K562 (cell line): Measurements from ENCODE around the gene POMT1. TPM values are rescaled to one million over a fixed set of nuclear protein-coding genes. Genes with fewer than 3 reads are reported as not detected.

Experiments used
- ATAC-seq: fragments of 200-7000 bp; cut with Tn5 transposase; 3 replicates; pipeline ENCODE4 v1.9.1; 2020; ENCODE audit warnings: moderate library complexity
- BruUV-seq: library from RNA; stranded (reverse); fragments of 400-500 nt; replicated peaks from 2 replicates; lab custom pipeline; 2021; lab: Mats Ljungman, UMichigan
- CTCF ChIA-PET: fragments of 300-600 bp; formaldehyde crosslinking; extraction: SDS; loops from one replicate; lab custom pipeline; 2021; ENCODE audit warnings: low intra/inter-chr PET ratio; lab: Yijun Ruan, JAX
- POLR2A ChIA-PET: fragments of 300-600, 350-650 bp; sonication (Branson Sonifier 250); formaldehyde crosslinking; extraction: SDS; loops from one replicate; lab custom pipeline; 2021; ENCODE audit warnings: antibody characterized with exemption, inconsistent platforms; lab: Yijun Ruan, JAX
- DNase-seq, 4 experiments: peaks; one replicate each; pipeline versions ENCODE4 v3.0.0 to v3.0.0-alpha.2; 2011 to 2018; ENCODE audit warnings: low spot score in 3 of 4, mixed read lengths in 3 of 4; ENCODE audit errors: extremely low read depth in 1 of 4
- FAIRE-seq: peaks from 2 replicates; lab custom pipeline; 2011; peaks lifted over from hg19 to GRCh38; lab: Jason Lieb, UNC
- H2AFZ ChIP-seq: 2 replicates; pipeline ENCODE4 v1.6.0; 2011; ENCODE audit warnings: low read depth, low read length, control low read depth, inconsistent platforms
- H3K27ac ChIP-seq: fragments of 200-600 bp; 3 replicates; pipeline ENCODE4 v1.8.0; 2011; ENCODE audit warnings: low read depth, mild to moderate bottlenecking, control low read depth, inconsistent platforms, low read length, moderate library complexity, mixed read lengths; ENCODE audit errors: extremely low read depth
- H3K27me3 ChIP-seq, 2 experiments: fragments of 300-600 bp in 1 of 2; 2 replicates in 1 of 2; 3 replicates in 1 of 2; pipeline versions ENCODE4 v1.6.0 to v1.8.0; 2011; ENCODE audit warnings: inconsistent platforms in 2 of 2, low read length in 2 of 2, mild to moderate bottlenecking in 1 of 2, mixed read lengths in 1 of 2, moderate library complexity in 1 of 2; ENCODE audit not compliant: control insufficient read depth in 2 of 2, insufficient read depth in 2 of 2
- H3K36me3 ChIP-seq: fragments of 300-600 bp; 3 replicates; pipeline ENCODE4 v1.8.0; 2011; ENCODE audit warnings: mild to moderate bottlenecking, low read length, inconsistent platforms; ENCODE audit not compliant: control insufficient read depth, insufficient read depth
- H3K4me1 ChIP-seq, 2 experiments: fragments of 200-600 bp in 1 of 2; replicated peaks in 1 of 2; 2 replicates in 1 of 2; 3 replicates in 1 of 2; pipeline versions ENCODE4 v1.5.1 to v1.8.0; 2011; ENCODE audit warnings: inconsistent platforms in 2 of 2, low read length in 2 of 2, mild to moderate bottlenecking in 1 of 2, mixed read lengths in 1 of 2, moderate library complexity in 1 of 2; ENCODE audit not compliant: control insufficient read depth in 2 of 2, insufficient read depth in 2 of 2
- H3K4me2 ChIP-seq: 2 replicates; pipeline ENCODE4 v1.6.1; 2011; ENCODE audit warnings: low read length, control low read depth, inconsistent platforms, mixed read lengths; ENCODE audit not compliant: insufficient read depth
- H3K4me3 ChIP-seq: fragments of 200-600 bp; sonication (generic), shearing (Covaris generic); 2 replicates; pipeline ENCODE4 v1.5.1; 2016; ENCODE audit warnings: control low read depth, inconsistent platforms
- H3K79me2 ChIP-seq: fragments of 200-600 bp; 3 replicates; pipeline ENCODE4 v1.8.0; 2011; ENCODE audit warnings: low read length, inconsistent platforms; ENCODE audit not compliant: control insufficient read depth, insufficient read depth
- H3K9ac ChIP-seq, 2 experiments: 2 replicates each; pipeline versions ENCODE4 v1.6.0 to v1.6.1; 2011; ENCODE audit warnings: low read depth in 2 of 2, low read length in 2 of 2, control low read depth in 1 of 2, inconsistent platforms in 1 of 2, mild to moderate bottlenecking in 1 of 2, mixed read lengths in 1 of 2; ENCODE audit not compliant: insufficient read depth in 1 of 2
- H3K9me1 ChIP-seq: one replicate; pipeline ENCODE4 v1.6.0; 2011; ENCODE audit warnings: inconsistent platforms, mild to moderate bottlenecking, low read length, moderate library complexity; ENCODE audit not compliant: control insufficient read depth, insufficient read depth
- H3K9me3 ChIP-seq: replicated peaks from 2 replicates; pipeline ENCODE4 v1.5.1; 2011; ENCODE audit warnings: low read depth, low read length, inconsistent platforms; ENCODE audit not compliant: control insufficient read depth, insufficient read depth
- H4K20me1 ChIP-seq: replicated peaks from 2 replicates; pipeline ENCODE4 v1.6.1; 2011; ENCODE audit warnings: low read length, inconsistent platforms, mixed read lengths; ENCODE audit not compliant: control insufficient read depth, insufficient read depth
- CHD4 ChIP-seq: fragments of 200-600 bp; sonication (generic); IDR thresholded peaks from 3 replicates; pipeline ENCODE4 v1.6.1; 2012; ENCODE audit warnings: low read depth, mild to moderate bottlenecking, mixed read lengths, low read length, inconsistent platforms; ENCODE audit not compliant: insufficient read depth, insufficient replicate concordance, poor library complexity, severe bottlenecking
- WGBS: fragments of 100-300 bp; shearing (Covaris generic); methylation state at CpG from one replicate; pipeline ENCODE4 v1.1.6; 2016; ENCODE audit warnings: low coverage, mixed read lengths; ENCODE audit not compliant: insufficient coverage; ENCODE audit errors: missing lambda C conversion rate; 5-methylcytosine and 5-hydroxymethylcytosine counted together
- in situ Hi-C: fragments of 300-500 bp; cut with MboI; formaldehyde crosslinking; loops from 4 replicates; pipeline ENCODE4 v1.15.0; 2018; ENCODE audit warnings: inconsistent platforms, mixed read lengths
- intact Hi-C: fragments of 100-400 bp; cut with micrococcal nuclease; formaldehyde crosslinking; loops from 2 replicates; pipeline ENCODE4 v1.14.2; 2022
- polyA plus RNA-seq, 8 experiments: library from polyadenylated mRNA; depleted of rRNA in 4 of 8; stranded (reverse) in 5 of 8; unstranded in 3 of 8; fragments of >200 nt; fragmentation: Nextera tagmentation in 2 of 8; fragmentation: Illumina TruSeq in 1 of 8; extraction: Ambion mirVana in 2 of 8; extraction: Trizol in 1 of 8; gene quantifications; 2 replicates each; pipeline versions ENCODE4 v1.2.1 to v1.2.3, GENCODE V29; 2011 to 2014; ENCODE audit warnings: inconsistent platforms in 1 of 8, missing spikeins in 1 of 8
- total RNA-seq, 7 experiments: library from RNA; depleted of rRNA in 6 of 7; stranded (reverse); fragments of >200 nt in 6 of 7; fragmentation: Illumina TruSeq in 2 of 7; extraction: Trizol in 2 of 7; gene quantifications; 2 replicates each; pipeline versions ENCODE4 v1.2.1 to v1.2.3, GENCODE V29; 2011 to 2021; ENCODE audit warnings: low replicate concordance in 1 of 7
- TF ChIP-seq, protein P1 (sequence below): IDR thresholded peaks from 2 replicates; pipeline ENCODE4 v1.6.1; 2016; ENCODE audit warnings: missing genetic modification characterization, missing compliant biosample characterization
- TF ChIP-seq, protein P2 (sequence below): fragments of 250-450 bp; sonication (Bioruptor Pico); IDR thresholded peaks from 2 replicates; pipeline ENCODE4 v1.8.0; 2021; ENCODE audit warnings: borderline replicate concordance, mild to moderate bottlenecking, moderate library complexity; ENCODE audit not compliant: poor library complexity, severe bottlenecking
- TF ChIP-seq, protein P3 (sequence below), 2 experiments: fragments of 450-650 bp; formaldehyde crosslinking in 1 of 2; IDR thresholded peaks; 2 replicates each; pipeline versions ENCODE4 v1.4.0 to v1.6.1; 2014 to 2020; ENCODE audit warnings: mild to moderate bottlenecking in 2 of 2, borderline replicate concordance in 1 of 2, low read depth in 1 of 2

The POMT1 gene
- total and polyA plus RNA-seq, 9 of the 15 experiments (the other 6 are each of a cell fraction or from before 2014, with no cell fraction given) = 1.8 to 23.5 (median 14.6) TPM

DNA sequence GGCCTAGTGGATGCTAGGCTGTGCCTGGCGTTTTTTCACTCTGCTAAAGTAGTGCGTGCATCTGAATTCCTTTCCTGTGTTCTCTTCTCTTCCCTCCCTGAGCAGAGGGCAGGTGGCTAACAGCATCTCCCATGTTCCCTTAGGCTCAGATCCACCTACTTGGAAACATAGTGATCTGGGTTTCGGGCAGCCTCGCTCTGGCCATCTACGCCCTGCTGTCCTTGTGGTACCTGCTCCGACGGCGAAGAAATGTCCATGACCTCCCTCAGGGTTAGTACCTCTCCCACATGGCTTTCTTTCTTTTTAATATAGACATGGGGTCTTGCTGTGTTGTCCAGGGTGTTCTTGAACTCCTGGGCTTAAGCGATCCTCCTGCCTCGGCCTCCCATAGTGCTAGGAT, 18.5 kb downstream of the POMT1 start (continued):
- TF ChIP-seq, protein P1, sequence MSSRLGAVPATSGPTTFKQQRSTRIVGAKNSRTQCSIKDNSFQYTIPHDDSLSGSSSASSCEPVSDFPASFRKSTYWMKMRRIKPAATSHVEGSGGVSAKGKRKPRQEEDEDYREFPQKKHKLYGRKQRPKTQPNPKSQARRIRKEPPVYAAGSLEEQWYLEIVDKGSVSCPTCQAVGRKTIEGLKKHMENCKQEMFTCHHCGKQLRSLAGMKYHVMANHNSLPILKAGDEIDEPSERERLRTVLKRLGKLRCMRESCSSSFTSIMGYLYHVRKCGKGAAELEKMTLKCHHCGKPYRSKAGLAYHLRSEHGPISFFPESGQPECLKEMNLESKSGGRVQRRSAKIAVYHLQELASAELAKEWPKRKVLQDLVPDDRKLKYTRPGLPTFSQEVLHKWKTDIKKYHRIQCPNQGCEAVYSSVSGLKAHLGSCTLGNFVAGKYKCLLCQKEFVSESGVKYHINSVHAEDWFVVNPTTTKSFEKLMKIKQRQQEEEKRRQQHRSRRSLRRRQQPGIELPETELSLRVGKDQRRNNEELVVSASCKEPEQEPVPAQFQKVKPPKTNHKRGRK (tag) = no peak
- TF ChIP-seq, protein P2, sequence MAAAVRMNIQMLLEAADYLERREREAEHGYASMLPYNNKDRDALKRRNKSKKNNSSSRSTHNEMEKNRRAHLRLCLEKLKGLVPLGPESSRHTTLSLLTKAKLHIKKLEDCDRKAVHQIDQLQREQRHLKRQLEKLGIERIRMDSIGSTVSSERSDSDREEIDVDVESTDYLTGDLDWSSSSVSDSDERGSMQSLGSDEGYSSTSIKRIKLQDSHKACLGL = no peak
- no peak for TF ChIP-seq CHD4

DNA sequence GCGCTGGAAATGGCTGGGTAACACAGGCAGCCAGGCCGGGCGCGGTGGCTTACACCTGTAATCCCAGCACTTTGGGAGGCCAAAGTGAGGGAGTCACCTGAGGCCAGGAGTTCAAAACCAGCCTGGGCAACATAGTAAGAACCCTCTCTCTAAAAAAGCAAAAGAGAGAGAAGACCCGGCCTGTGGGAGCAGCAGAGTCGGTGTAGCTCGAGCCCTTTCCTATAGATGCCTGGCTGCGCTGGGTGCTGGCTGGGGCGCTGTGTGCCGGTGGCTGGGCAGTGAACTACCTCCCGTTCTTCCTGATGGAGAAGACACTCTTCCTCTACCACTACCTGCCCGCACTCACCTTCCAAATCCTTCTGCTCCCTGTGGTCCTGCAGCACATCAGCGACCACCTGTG, 19.1 kb downstream of the POMT1 start:
- intact Hi-C loops (no loop called here), in situ Hi-C loops (no loop called here)
- ChIA-PET POLR2A (interaction anchor here (0.5 to 0.6 kb wide), 2 partner anchors 12 to 415 kb away, joined by 3 to 4 read pairs; no protein-coding TSS in a partner anchor), CTCF (no interaction called here)
- no peaks in the 10 kb centered on the region for H3K27me3 ChIP-seq
- no peak for DNase-seq
- WGBS = 89% methylated on average over 10 of the region's 13 CpGs
- H2AFZ ChIP-seq = no peak overlapping the region
- H3K36me3 ChIP-seq = peaks cover 92% of the 10 kb centered on the region; the same call in 2 of the 3 replicates
- FAIRE-seq = no peak
- H3K79me2 ChIP-seq = no peaks in the 10 kb centered on the region
- peaks cover 0 to 20% of the 10 kb centered on the region in 2 experiments; a peak in 1 of 5 replicates for H3K4me1 ChIP-seq
- BruUV-seq = no TSS peak
- H3K27ac ChIP-seq = no peak overlapping the region
- H3K4me3 ChIP-seq = no peak overlapping the region
- no peaks in the 10 kb centered on the region for H3K9me3 ChIP-seq
- no peaks in the 10 kb centered on the region for H3K9me1 ChIP-seq
- ATAC-seq = no peak
- no peaks in the 10 kb centered on the region; the same call in 1 of the 2 replicates for H4K20me1 ChIP-seq
- H3K9ac ChIP-seq = no peak overlapping the region
- H3K4me2 ChIP-seq = no peak overlapping the region
- TF ChIP-seq, protein P3, sequence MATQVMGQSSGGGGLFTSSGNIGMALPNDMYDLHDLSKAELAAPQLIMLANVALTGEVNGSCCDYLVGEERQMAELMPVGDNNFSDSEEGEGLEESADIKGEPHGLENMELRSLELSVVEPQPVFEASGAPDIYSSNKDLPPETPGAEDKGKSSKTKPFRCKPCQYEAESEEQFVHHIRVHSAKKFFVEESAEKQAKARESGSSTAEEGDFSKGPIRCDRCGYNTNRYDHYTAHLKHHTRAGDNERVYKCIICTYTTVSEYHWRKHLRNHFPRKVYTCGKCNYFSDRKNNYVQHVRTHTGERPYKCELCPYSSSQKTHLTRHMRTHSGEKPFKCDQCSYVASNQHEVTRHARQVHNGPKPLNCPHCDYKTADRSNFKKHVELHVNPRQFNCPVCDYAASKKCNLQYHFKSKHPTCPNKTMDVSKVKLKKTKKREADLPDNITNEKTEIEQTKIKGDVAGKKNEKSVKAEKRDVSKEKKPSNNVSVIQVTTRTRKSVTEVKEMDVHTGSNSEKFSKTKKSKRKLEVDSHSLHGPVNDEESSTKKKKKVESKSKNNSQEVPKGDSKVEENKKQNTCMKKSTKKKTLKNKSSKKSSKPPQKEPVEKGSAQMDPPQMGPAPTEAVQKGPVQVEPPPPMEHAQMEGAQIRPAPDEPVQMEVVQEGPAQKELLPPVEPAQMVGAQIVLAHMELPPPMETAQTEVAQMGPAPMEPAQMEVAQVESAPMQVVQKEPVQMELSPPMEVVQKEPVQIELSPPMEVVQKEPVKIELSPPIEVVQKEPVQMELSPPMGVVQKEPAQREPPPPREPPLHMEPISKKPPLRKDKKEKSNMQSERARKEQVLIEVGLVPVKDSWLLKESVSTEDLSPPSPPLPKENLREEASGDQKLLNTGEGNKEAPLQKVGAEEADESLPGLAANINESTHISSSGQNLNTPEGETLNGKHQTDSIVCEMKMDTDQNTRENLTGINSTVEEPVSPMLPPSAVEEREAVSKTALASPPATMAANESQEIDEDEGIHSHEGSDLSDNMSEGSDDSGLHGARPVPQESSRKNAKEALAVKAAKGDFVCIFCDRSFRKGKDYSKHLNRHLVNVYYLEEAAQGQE (IDR thresholded peaks at IDR 0.05; ENCODE audit: borderline replicate concordance) = no peak
- TF ChIP-seq, protein P3 (CRISPR knock-in tag; IDR thresholded peaks at IDR 0.05; ENCODE audit: low read depth) = no peak
